ENCODE data around the gene VTI1A.

GRCh38 chr10:112402917-112403316 is 44.1 kb upstream of the VTI1A start:
- TF ChIP-seq CTCF (conservative IDR thresholded peaks at IDR 0.05; ENCODE audit: low read length) (no peak), EZH2phosphoT487 (IDR thresholded peaks at IDR 0.05; ENCODE audit: borderline replicate concordance) (no peak)

Measured in Loucy (cell line).